Esophagus squamous epithelium (tissue), 4 donors: ENCODE measurements around the gene TMEM191C.
"Not testable (repeated sequence)": the region's sequence is repeated elsewhere in the genome, so short reads cannot be mapped to it uniquely, and the experiment has no call there.

Experiments used
- CTCF ChIP-seq, 6 experiments: fragments of 450-650 bp in 4 of 6; fragments of 200-600 bp in 2 of 6; sonication (generic) in 2 of 6; IDR thresholded peaks; one replicate each; pipeline ENCODE4 v1.5.1; 2016 to 2019; ENCODE audit warnings: antibody characterized with exemption in 6 of 6, mild to moderate bottlenecking in 4 of 6, moderate library complexity in 4 of 6
- POLR2A ChIP-seq, 4 donors: fragments of 450-650 bp; IDR thresholded peaks; one replicate each; pipeline ENCODE4 v1.6.1; 2017; ENCODE audit warnings: antibody characterized with exemption in 4 of 4, mild to moderate bottlenecking in 4 of 4, moderate library complexity in 3 of 4

- not testable (repeated sequence) for TF ChIP-seq CTCF, POLR2A (IDR thresholded peaks at IDR 0.05)
Observed at GRCh38 chr22:21514117-21514516, 46.9 kb downstream of the TMEM191C start.
